ENCODE measurements around the gene RACGAP1.

RACGAP1 gene, protein sequence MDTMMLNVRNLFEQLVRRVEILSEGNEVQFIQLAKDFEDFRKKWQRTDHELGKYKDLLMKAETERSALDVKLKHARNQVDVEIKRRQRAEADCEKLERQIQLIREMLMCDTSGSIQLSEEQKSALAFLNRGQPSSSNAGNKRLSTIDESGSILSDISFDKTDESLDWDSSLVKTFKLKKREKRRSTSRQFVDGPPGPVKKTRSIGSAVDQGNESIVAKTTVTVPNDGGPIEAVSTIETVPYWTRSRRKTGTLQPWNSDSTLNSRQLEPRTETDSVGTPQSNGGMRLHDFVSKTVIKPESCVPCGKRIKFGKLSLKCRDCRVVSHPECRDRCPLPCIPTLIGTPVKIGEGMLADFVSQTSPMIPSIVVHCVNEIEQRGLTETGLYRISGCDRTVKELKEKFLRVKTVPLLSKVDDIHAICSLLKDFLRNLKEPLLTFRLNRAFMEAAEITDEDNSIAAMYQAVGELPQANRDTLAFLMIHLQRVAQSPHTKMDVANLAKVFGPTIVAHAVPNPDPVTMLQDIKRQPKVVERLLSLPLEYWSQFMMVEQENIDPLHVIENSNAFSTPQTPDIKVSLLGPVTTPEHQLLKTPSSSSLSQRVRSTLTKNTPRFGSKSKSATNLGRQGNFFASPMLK

DNA sequence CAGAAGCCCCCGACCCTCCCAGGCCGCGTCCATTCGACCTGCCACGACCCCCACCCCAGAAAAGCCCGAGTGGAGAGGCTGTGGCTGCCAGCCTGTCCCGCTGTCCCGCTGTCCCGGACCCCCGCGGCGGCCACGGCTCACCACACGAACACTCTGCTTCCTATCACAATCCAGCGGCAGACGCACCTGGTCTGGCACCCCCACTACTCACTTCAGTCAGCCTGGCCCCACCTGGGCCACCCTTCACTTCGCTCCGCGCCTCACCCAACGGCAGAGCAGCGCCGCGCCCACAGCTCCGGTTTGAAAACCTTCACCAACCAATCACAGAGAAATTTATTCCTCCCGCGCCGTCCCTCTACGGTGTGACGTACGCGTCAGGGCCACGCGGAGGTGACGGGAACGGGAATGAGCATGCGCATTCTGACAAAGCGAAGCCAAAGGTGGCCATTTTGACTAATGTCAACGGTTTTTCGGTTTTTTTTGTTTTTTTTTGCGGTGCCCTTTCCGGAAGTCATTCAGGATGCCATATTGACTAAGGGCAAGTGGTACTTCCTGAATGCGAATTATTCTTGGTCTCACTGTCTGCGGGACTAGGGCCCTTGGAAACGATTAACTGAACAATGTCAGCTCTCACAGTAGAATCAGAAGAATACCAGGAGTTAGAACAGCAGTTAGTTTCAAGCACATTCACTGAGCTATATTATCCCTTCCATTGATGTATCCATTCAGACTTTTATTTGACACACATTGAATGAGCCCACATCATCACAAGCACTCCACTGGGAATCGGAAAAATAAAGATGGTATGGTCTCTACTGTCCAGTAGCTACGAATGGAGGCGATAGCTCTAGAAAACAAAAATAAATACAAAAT is at the start of gene RACGAP1:
TSS of gene RACGAP1 (minus strand) at position 308 of the 873 bp plus-strand sequence. CDS start 8,779 bp downstream, outside the sequence.
- DNase-seq (ENCODE audit: low read depth), result peak; percentile 93

DNA sequence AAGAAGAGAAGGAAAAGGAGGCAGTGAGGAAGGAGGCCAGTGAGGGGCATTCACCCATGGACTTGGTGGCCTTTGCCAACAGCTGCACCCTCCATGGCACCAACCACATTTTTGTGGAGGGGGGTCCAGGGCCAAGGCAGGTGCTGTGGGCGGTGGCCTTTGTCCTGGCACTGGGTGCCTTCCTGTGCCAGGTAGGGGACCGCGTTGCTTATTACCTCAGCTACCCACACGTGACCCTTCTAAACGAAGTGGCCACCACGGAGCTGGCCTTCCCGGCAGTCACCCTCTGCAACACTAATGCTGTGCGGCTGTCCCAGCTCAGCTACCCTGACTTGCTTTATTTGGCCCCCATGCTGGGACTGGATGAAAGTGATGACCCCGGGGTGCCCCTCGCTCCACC is 48.4 kb upstream of the RACGAP1 start:
- no peak for DNase-seq (ENCODE audit: low read depth)

DNA sequence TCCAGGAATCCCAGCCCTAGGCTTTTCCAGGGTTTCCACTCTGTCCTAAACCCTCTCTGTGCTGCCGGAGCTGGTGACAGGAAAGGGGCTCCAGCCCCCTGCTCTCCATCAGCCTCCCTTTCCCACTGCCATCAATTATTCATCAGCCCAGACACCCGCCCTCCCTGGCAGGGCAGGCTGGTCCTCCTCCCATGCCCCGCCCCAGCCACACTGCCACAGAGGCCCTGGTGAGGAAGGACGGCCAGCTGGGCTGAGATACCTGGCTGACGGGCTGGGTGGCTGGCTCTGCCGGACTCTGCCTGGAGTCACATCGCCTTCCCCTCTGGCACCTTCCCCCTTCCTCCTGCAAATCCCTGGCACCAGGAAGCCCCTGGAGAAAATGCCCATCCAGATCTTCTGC is 47.9 kb upstream of the RACGAP1 start:
- no peak for DNase-seq (ENCODE audit: low read depth)

DNA sequence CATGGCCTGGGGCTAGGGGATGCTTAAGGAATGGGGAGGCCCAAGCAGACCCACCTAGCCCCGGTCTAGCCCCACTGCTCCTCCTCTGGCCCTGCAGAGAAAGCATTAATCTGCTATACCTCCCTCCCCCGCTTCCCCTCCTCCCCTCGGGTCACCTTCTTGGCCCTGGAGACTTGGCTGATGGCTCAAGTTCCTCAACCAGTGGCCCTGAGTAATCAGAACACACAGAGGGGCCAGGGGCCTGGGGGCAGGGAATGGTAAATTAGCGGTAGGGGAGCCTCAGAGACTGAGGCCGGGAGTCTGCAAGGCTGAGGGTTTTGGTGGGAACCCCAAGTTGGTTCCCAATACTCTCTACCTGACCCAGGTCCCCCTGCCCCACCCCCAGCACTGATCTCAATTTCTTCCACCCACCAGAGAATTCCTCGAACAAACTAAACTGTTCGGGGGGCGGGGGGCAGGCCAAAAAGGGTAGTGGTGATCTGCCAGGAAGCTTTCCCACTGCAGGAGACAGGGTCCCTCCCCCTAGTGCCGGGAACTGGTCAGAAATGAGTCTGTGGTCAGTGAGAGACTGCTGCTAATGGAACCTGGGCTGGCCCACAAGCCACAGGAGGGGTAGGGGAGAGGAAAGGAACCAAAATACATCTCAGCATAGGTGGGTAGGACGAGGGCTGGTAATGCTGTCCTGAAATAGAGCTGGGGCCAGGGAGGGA is 47.1 kb upstream of the RACGAP1 start:
- DNase-seq (ENCODE audit: low read depth), result no peak

DNA sequence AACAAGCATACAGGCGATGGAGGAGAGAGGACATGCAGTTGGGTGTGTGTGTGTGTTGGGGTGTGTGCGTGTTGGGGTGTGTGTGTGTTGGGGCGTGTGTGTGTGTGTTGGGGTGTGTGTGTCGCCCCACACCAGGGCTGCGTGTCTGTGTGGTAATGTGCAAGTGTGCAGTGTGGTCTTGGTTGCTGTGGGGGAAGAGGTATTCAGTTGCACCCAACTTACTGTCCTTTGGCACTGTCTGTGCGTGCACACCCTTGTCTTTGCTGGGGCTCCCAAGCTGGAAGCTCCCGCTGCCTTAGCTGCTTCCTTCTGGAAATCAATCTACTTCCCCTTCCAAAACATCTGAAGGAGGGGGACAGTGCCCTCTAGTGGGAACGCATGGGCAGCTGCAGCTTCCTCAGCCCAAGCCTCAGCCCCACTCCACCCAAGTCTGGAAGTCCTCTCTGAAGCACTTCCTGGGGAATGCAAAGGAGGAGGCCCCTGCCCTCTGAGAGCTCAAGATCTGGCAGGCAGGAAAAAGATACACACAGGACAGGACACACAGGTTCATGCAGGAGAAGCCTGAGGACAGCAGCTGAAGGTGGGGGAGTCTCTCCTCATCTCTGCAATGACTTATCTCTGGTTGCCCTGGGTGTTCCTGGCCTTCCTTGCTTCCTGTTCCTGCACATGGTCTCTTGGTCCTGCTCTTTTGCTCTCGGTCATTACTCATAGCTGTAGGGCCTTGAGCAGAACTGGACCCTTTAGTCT is 45.2 kb upstream of the RACGAP1 start:
- DNase-seq (ENCODE audit: low read depth), result no peak

DNA sequence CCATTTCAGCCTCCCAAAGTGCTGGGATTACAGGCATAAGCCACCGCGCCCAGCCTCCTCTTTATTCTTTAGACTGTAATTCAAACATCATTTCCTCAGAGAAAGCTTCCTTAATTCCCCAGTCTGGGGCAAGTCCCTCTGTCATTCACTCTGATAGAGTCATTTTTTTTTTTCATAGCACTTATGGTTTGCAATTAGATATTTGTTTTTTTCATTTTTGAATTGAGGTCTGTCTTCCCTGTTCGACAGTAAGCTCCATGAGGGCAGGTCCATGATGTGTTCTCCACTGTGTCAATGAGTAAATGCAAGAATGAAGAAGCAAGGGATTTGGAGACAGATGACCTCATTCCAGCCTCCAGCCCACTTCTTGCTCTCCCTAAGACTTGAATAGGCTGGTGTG is 44.2 kb upstream of the RACGAP1 start:
- no peak for DNase-seq (ENCODE audit: low read depth)

DNA sequence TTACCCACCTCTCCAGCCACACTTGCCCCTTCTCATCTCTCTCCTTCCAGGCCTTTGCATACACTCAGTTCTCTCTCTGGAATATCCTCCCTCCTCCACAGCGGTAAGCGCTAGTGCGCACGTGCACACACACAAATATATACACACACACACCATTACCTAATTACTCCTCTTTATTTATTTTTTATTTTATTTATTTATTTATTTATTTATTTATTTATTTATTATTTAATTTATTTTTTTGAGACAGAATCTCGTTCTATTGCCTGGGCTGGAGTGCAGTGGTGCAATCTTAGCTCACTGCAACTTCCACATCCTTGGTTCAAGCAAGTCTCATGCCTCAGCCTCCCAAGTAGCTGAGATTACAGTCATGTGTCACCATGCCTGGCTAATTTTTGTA is 43.8 kb upstream of the RACGAP1 start:
- DNase-seq (ENCODE audit: low read depth), result no peak

DNA sequence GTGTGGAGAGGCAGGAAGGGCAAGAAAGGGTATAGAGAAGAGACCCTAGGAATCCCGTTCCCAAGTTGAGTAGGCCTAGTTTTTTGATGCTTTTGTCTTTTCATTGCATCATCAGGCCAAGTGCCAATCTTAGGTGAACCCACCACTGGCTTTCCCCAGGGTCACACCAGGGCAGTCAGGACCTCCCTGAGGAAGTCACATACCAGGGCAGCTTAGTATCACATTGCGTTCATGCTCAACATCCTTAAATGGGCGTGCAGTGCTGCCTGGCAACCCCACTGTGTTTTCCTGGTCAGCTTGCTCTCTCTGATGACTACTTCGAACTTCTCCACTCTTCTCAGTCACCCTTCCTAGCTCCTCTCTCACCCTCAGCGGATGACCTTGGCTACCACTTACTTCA is 41.1 kb upstream of the RACGAP1 start:
- DNase-seq (ENCODE audit: low read depth), result no peak

DNA sequence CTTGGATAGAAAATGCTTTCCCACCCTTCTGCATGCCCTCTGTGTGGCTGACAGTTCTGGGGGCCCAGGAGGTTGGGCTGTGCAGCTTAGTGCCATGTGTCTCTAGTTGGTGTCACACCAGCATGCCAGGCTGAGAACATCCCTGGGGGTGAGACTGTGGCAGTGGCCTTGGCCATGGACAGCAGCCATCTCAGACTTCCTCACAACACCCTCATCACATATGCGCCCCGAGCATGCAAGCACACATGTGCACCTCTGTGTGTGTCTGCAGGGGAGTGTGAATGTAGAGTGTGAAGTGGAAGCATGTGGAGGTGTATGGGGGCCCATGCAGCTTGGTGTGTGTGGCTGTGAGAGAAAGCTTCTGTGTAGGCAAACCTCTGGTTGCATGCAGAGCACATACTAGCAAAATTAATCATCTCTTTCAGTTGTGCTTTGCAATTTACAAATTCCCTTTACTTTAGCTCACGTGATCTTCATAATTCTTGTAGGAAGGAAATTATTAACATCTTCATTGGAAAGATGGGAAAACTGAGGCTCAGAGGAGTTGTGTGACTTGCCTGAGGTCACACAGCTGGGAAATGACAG is 40.5 kb upstream of the RACGAP1 start:
- DNase-seq (ENCODE audit: low read depth), result no peak

DNA sequence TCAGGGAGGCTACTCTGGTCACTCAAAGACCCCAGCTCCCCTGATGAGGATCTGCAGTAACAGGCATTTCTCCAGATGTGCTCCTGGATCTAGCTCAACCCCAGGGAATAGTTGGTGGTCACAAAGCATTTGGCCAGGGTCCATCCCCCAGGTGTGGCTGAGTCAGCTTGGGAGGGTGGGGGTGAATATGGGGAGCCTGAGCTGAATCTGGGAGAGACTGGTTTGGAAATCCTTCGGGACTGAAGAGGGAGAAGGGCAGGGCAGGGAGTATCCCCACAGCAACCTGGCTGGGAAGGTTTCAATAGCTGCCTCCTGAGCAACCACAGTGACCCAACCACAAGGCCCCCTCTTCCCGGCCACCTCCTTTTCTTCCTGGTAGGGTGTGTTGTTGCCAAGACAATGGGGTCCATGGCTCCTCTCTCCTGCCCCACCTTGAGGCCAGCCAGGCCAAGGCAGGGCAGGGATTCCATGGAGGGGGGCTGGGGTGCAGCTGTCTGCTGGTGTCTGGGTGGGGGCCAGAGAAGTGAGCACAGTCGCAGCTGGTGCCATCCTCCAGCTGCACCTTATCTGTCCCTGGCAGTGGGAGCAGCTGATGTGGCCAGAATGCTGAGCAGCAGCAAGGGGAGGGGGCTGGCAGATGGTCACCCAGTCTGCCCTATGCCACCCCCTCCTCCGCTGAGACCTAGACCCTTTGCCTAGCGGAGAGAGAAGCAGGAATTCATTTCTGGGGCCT is 37.6 kb upstream of the RACGAP1 start:
- no peak for DNase-seq (ENCODE audit: low read depth)

DNA sequence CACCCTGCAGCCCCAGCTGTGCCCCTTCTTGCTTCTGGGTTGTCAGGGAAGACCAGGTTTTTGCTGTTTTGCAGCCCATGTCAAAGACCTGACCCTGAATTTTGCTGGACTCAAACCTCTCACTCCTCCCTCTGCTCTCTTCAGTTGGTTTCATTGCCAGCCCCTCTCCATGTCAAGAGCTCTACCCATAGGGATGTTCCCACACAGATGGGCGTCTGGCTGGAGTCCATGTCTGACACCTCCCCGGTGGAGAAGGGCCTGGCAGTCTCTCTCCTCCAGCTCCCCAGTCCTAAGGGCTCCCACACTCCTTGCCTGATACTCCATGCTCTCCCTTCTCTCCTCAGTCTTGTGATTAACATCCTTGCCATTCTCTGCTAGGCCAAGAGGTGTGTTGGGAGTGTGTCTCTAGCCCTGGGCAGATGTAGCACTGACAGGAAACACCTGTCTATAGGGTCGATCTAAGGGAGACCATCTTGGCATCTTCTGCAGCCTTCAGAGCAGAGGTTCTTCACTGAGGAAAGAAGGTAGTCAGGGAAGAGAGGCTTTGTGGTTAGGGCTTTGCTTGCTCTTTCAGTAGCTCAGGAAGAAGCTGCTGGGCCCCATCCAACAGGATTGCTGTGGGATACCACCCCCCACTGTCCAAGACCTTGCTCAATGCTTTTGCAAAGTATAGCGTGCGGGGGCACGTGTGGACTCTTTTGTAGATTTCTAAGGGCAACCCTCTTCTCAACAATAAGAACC is 36.8 kb upstream of the RACGAP1 start:
- no peak for DNase-seq (ENCODE audit: low read depth)

DNA sequence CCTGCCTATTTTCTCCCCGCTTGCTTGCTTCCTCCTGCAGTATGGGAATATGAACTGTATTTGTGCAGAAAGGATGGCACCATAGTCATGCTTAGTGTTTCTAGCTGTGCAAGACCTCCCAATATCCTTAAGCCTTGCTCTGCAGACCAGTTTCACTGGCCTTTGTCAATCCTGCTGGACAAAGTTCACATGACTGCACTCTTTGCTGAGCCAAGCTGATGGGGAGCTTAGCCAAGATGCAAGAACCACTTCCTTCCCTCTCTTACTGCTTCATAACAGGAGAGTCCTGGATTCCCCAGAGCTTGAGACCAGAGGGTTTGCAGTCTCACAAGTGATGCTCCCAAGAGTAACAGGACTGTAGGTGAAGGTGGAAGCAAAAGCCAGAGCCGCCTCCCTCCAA is 35.9 kb upstream of the RACGAP1 start:
- DNase-seq (ENCODE audit: low read depth), result no peak

DNA sequence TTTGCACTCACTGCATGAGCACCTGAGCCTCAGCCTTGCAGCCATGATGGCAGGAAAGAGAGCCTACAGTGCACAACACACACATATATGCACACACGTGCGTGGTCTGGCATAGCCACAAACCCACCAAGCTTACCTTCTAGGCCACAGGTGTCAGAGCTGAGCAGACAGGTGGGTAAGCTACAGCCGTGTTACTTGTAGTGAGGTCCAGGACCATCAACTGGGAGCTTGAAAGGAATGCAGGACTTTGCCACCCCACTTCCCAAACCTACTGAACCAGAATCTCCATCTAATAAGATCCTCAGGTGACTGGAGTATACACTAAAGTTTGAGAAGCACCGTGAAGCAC is 34.8 kb upstream of the RACGAP1 start:
- DNase-seq (ENCODE audit: low read depth), result no peak

DNA sequence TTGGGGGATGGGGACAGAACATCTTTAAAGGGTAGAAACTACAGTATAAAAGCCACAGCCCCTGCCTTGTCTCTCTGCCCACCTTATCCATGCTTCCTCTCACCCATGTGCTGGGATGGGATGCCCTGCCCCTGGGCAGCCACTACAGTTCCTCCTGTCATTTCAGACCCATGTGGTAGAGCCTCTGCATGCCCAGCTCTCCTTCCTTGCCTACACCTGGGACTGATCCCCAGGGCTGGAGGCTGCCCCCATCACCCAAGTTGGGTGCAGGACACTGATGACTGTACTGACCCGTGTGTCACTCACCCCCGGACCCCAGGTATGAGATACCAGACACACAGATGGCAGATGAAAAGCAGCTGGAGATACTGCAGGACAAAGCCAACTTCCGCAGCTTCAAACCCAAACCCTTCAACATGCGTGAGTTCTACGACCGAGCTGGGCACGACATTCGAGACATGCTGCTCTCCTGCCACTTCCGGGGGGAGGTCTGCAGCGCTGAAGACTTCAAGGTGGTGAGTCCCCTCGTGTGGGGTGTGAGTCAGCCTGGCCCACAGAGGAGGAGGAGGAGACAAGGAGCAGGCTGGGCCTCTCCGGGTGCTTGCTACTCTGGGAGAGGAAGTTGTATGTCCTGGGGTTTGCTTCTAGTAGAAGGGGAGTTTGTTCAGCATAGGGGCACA is 34.3 kb upstream of the RACGAP1 start:
- DNase-seq (ENCODE audit: low read depth), result peak; percentile 53

DNA sequence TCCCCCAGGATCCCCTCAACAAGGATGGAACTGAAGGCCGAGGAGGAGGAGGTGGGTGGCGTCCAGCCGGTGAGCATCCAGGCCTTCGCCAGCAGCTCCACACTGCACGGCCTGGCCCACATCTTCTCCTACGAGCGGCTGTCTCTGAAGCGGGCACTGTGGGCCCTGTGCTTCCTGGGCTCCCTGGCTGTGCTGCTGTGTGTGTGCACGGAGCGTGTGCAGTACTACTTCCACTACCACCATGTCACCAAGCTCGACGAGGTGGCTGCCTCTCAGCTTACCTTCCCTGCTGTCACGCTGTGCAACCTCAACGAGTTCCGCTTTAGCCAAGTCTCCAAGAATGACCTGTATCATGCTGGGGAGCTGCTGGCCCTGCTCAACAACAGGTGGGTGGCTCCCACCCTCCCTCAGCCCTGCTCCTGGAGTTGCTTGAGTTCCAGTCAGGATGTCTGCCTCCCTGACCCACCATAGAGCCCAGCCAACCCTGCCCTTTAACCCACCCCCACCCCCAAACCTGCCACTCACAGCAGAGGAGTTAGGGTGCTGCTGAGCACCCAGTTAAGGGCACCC is 33.5 kb upstream of the RACGAP1 start:
- no peak for DNase-seq (ENCODE audit: low read depth)

DNA sequence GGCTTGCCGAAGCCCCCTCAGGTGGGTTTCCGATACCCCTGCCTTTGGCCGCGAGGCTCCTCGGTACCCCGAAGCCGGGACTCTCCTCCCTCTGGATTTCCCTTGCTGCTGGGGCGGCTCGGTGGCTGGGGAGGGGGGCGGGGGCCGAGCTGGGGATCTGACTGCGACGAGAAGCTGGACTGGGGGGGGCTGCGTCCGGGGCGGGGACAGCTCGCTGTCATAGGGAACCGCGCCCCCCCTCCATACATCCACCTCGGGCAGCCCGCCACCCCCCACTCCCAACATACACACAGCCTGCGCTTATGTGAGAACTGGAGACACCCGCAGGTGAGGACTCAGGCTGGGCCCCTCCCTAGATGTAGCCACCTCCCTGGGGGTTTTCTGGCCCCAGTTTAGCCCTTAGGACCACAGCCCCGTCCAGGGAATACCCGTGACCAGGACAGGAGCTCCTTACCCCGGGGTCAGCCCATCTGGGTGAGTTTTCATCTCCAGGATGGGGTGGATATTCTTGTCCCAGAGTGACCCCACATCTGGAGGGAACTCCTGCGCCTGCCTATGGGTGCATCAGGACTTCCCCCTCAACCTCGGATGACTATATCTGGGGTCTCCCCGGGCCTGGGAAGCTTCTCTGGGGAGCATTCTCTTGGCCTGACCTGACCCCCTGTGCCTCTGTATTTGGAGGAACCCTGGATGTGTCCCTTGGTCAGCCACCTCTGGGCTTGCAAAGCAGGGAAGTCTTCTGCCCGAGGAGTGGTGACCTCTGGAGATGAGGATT is 32.8 kb upstream of the RACGAP1 start:
- no peak for DNase-seq (ENCODE audit: low read depth)

DNA sequence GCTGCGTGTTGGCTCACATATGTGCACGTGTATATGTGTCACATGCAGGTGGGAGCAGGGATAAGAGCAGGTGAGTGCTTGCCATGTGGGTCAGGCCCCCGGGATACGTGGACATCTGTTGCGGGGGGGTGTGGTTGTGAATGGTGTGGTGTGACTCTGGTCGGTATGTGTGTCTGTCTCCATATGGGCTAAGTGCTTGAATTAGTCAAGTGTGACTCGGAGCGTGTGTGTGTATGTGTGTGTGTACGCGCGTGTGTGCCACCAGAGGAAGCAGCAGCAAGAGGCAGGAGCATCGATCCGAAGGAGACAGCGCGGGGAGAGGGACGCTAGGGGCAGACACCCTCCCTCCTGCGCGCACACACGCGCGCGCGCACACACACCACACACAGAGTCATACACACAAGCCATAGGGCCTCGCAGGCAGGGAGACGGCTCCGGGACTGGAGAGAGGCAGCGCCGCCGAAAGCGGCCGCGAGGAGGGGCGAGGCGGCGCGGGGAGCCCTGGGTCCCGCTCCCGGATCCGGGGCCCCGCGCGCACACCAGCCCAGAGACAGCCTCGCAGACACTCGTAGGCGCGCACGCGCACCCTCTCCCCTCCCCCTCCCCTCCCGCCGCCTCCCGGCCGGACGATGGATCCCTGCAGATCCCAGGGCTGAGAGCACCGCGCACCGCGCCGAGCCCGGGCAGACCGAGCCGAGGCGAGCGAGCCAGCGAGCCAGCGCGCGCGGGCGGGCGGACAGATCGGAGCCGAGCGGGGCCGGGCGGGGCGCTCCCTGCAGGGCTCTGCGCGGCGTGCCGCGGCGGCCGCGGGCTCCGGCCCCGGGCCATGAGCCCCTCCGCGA is 31.9 kb upstream of the RACGAP1 start, which contains the start of gene ASIC1:
TSS of gene ASIC1 (plus strand) at position 597 of the 842 bp plus-strand sequence. CDS start 1,171 bp downstream, outside the sequence.
- no peak for DNase-seq (ENCODE audit: low read depth)
